ENCODE data around the gene SLC25A29. TPM values are rescaled to one million over a fixed set of nuclear protein-coding genes. Genes with fewer than 3 reads are reported as not detected.

SLC25A29 gene
- total and polyA plus RNA-seq, 2 donors (not counting 1 experiment from before 2014, with no cell fraction given) = 6.2 to 24.1 TPM

DNA sequence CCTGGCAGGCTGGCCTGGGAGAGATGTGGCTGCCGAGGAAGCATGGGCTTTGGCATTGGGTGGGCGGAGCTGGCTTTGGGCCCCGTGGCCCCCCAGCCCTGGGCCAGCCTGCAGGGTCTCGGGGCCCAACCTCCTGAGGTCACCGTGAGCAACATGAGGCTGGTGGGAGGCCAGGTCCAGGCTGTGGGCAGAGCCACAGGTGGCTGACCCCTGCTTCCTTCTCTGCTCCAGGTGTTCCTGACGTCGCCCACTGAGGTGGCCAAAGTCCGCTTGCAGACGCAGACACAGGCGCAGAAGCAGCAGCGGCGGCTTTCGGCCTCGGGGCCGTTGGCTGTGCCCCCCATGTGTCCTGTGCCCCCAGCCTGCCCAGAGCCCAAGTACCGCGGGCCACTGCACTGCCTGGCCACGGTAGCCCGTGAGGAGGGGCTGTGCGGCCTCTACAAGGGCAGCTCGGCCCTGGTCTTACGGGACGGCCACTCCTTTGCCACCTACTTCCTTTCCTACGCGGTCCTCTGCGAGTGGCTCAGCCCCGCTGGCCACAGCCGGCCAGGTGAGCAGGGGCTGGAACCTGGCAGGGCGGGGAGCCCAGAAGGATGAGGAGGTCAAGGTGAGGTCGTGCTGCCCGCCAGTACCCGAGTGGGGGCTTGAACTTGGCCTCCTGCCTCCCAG is 22.4 kb upstream of the SLC25A29 start:
- H3K4me2 ChIP-seq (ENCODE audit: extremely low read depth, insufficient read depth, low read length) = no peak overlapping the region
- H3K27ac ChIP-seq (ENCODE audit: insufficient read depth, low read length) = no peak overlapping the region
- no peak for TF ChIP-seq EZH2 (IDR thresholded peaks at IDR 0.05; ENCODE audit: low read length, missing control alignments)
- TF ChIP-seq, protein P1, sequence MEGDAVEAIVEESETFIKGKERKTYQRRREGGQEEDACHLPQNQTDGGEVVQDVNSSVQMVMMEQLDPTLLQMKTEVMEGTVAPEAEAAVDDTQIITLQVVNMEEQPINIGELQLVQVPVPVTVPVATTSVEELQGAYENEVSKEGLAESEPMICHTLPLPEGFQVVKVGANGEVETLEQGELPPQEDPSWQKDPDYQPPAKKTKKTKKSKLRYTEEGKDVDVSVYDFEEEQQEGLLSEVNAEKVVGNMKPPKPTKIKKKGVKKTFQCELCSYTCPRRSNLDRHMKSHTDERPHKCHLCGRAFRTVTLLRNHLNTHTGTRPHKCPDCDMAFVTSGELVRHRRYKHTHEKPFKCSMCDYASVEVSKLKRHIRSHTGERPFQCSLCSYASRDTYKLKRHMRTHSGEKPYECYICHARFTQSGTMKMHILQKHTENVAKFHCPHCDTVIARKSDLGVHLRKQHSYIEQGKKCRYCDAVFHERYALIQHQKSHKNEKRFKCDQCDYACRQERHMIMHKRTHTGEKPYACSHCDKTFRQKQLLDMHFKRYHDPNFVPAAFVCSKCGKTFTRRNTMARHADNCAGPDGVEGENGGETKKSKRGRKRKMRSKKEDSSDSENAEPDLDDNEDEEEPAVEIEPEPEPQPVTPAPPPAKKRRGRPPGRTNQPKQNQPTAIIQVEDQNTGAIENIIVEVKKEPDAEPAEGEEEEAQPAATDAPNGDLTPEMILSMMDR (conservative IDR thresholded peaks at IDR 0.05 in 1 of 2, IDR thresholded peaks at IDR 0.05 in 1 of 2; ENCODE audit: low read depth in 1 of 2, low read length in 2 of 2) = no peak
- no peak for DNase-seq (ENCODE audit: low read depth in 2 of 2)
- H3K27me3 ChIP-seq (ENCODE audit: control insufficient read depth, insufficient read depth, low read length) = no peaks in the 10 kb centered on the region
- H3K9ac ChIP-seq (ENCODE audit: insufficient read depth, low read length) = no peak overlapping the region
- H3K79me2 ChIP-seq (ENCODE audit: control insufficient read depth, insufficient read depth, low read length) = no peaks in the 10 kb centered on the region
- H2AFZ ChIP-seq (ENCODE audit: low read length) = no peak overlapping the region
- no peak overlapping the region for H3K4me3 ChIP-seq (replicated peaks in 1 of 4; ENCODE audit: control extremely low read depth in 1 of 4, insufficient read depth in 1 of 4, low read depth in 3 of 4, low read length in 4 of 4)
- H3K4me1 ChIP-seq (ENCODE audit: control insufficient read depth, extremely low read depth, insufficient read depth, low read length) = no peaks in the 10 kb centered on the region
- no peaks in the 10 kb centered on the region for H4K20me1 ChIP-seq (ENCODE audit: control insufficient read depth, extremely low read depth, insufficient read depth, low read length)
- no peaks in the 10 kb centered on the region for H3K9me3 ChIP-seq (ENCODE audit: control insufficient read depth, insufficient read depth, low read depth, low read length)
- H3K36me3 ChIP-seq (ENCODE audit: control insufficient read depth, insufficient read depth, low read length) = peaks cover 3% of the 10 kb centered on the region

DNA sequence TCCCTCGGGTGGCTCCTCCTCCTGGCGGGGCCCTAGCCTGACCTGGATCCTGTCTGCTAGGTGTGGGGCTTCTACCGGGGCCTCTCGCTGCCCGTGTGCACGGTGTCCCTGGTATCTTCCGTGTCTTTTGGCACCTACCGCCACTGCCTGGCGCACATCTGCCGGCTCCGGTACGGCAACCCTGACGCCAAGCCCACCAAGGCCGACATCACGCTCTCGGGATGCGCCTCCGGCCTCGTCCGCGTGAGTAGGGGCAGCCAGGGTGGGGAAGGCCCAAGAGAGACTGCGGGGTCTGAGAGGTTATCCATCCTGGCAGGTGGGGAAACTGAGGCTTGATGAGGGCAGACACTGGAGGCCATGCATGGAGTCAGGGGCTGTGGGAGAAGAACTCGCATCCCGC is 20.9 kb upstream of the SLC25A29 start:
- no peaks in the 10 kb centered on the region for H4K20me1 ChIP-seq (ENCODE audit: control insufficient read depth, extremely low read depth, insufficient read depth, low read length)
- H3K4me1 ChIP-seq (ENCODE audit: control insufficient read depth, extremely low read depth, insufficient read depth, low read length) = no peaks in the 10 kb centered on the region
- no peaks in the 10 kb centered on the region for H3K27me3 ChIP-seq (ENCODE audit: control insufficient read depth, insufficient read depth, low read length)
- H3K27ac ChIP-seq (ENCODE audit: insufficient read depth, low read length) = no peak overlapping the region
- H3K79me2 ChIP-seq (ENCODE audit: control insufficient read depth, insufficient read depth, low read length) = no peaks in the 10 kb centered on the region
- TF ChIP-seq, protein P1 (conservative IDR thresholded peaks at IDR 0.05 in 1 of 2, IDR thresholded peaks at IDR 0.05 in 1 of 2; ENCODE audit: low read depth in 1 of 2, low read length in 2 of 2) = no peak
- TF ChIP-seq EZH2 (IDR thresholded peaks at IDR 0.05; ENCODE audit: low read length, missing control alignments) = no peak
- no peak overlapping the region for H3K9ac ChIP-seq (ENCODE audit: insufficient read depth, low read length)
- no peak overlapping the region for H3K4me3 ChIP-seq (replicated peaks in 1 of 4; ENCODE audit: control extremely low read depth in 1 of 4, insufficient read depth in 1 of 4, low read depth in 3 of 4, low read length in 4 of 4)
- H3K9me3 ChIP-seq (ENCODE audit: control insufficient read depth, insufficient read depth, low read depth, low read length) = no peaks in the 10 kb centered on the region
- DNase-seq (ENCODE audit: low read depth in 2 of 2) = no peak
- peaks cover 1% of the 10 kb centered on the region for H3K36me3 ChIP-seq (ENCODE audit: control insufficient read depth, insufficient read depth, low read length)
- no peak overlapping the region for H3K4me2 ChIP-seq (ENCODE audit: extremely low read depth, insufficient read depth, low read length)
- H2AFZ ChIP-seq (ENCODE audit: low read length) = no peak overlapping the region

DNA sequence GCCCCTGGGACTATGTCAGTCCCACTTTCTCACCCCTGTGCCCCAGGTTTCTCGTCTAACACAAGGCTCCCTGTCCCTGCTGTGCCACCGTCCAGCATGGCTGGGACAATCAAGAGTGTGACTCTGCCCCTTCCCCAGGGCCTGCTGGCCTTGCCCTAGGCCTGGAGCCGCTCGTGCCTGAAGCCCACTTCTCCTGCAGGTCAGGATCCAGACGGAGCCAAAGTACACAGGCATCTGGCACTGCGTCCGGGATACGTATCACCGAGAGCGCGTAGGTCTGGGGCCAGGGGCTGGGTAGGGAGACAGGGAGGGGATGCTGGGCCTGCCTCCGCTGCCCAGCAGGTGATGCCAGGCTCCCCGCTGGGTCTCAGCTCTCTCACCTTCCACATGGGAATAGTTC is 19.7 kb upstream of the SLC25A29 start:
- no peaks in the 10 kb centered on the region for H3K4me1 ChIP-seq (ENCODE audit: control insufficient read depth, extremely low read depth, insufficient read depth, low read length)
- H3K36me3 ChIP-seq (ENCODE audit: control insufficient read depth, insufficient read depth, low read length) = no peaks in the 10 kb centered on the region
- no peaks in the 10 kb centered on the region for H3K79me2 ChIP-seq (ENCODE audit: control insufficient read depth, insufficient read depth, low read length)
- H3K27ac ChIP-seq (ENCODE audit: insufficient read depth, low read length) = no peak overlapping the region
- H3K27me3 ChIP-seq (ENCODE audit: control insufficient read depth, insufficient read depth, low read length) = no peaks in the 10 kb centered on the region
- DNase-seq (ENCODE audit: low read depth in 2 of 2) = no peak
- H3K4me2 ChIP-seq (ENCODE audit: extremely low read depth, insufficient read depth, low read length) = no peak overlapping the region
- TF ChIP-seq EZH2 (IDR thresholded peaks at IDR 0.05; ENCODE audit: low read length, missing control alignments) = no peak
- TF ChIP-seq, protein P1 (conservative IDR thresholded peaks at IDR 0.05 in 1 of 2, IDR thresholded peaks at IDR 0.05 in 1 of 2; ENCODE audit: low read depth in 1 of 2, low read length in 2 of 2) = no peak
- no peaks in the 10 kb centered on the region for H4K20me1 ChIP-seq (ENCODE audit: control insufficient read depth, extremely low read depth, insufficient read depth, low read length)
- H3K9me3 ChIP-seq (ENCODE audit: control insufficient read depth, insufficient read depth, low read depth, low read length) = no peaks in the 10 kb centered on the region
- H3K9ac ChIP-seq (ENCODE audit: insufficient read depth, low read length) = no peak overlapping the region
- H3K4me3 ChIP-seq (replicated peaks in 1 of 4; ENCODE audit: control extremely low read depth in 1 of 4, insufficient read depth in 1 of 4, low read depth in 3 of 4, low read length in 4 of 4) = no peak overlapping the region
- H2AFZ ChIP-seq (ENCODE audit: low read length) = no peak overlapping the region
